ENCODE measurements around the gene ZNF33A.

DNA sequence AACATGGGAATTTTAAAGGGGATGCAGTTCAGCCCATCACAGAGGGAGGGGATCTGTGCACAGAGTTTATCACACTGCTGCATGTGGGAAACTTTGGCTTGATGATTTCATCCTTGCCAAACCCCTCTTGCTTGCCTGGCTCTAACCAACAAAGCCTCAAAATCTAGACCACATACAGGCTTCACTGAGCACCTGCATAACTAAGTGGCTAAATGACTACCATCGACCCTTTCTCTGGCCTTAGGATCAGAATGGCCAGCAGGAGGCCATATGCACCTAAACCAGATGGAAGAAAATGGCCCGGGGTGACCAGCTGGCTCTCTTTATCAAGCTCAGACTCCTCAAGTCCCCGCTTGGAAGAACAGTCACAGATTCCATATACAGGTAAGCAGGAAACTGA lies 18.4 kb upstream of the ZNF33A start:
- TF ChIP-seq EZH2 (IDR thresholded peaks at IDR 0.05; ENCODE audit: low read length, unreplicated experiment): no peak
- TF ChIP-seq, protein P1, sequence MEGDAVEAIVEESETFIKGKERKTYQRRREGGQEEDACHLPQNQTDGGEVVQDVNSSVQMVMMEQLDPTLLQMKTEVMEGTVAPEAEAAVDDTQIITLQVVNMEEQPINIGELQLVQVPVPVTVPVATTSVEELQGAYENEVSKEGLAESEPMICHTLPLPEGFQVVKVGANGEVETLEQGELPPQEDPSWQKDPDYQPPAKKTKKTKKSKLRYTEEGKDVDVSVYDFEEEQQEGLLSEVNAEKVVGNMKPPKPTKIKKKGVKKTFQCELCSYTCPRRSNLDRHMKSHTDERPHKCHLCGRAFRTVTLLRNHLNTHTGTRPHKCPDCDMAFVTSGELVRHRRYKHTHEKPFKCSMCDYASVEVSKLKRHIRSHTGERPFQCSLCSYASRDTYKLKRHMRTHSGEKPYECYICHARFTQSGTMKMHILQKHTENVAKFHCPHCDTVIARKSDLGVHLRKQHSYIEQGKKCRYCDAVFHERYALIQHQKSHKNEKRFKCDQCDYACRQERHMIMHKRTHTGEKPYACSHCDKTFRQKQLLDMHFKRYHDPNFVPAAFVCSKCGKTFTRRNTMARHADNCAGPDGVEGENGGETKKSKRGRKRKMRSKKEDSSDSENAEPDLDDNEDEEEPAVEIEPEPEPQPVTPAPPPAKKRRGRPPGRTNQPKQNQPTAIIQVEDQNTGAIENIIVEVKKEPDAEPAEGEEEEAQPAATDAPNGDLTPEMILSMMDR (conservative IDR thresholded peaks at IDR 0.05; ENCODE audit: low read depth, low read length): peak; percentile 35; the same call in 1 of the 2 replicates
- no peak for TF ChIP-seq EZH2phosphoT487 (IDR thresholded peaks at IDR 0.05; ENCODE audit: borderline replicate concordance, low read length)
